GM12865 (cell line): ENCODE results near the gene GRM4.

Source experiments
- DNase-seq: peaks from one replicate; pipeline ENCODE4 v3.0.0; 2010; ENCODE audit warnings: low read depth
- H3K4me3 ChIP-seq: 2 replicates; pipeline ENCODE4 v1.5.1; 2011; ENCODE audit warnings: mild to moderate bottlenecking, low read depth, low read length, control low read depth
- CTCF ChIP-seq: IDR thresholded peaks from 2 replicates; pipeline ENCODE4 v1.5.1; 2011; ENCODE audit warnings: low read length, control low read depth, low read depth, inconsistent platforms; ENCODE audit not compliant: insufficient read depth; ENCODE audit errors: missing control alignments

Gene GRM4

GRCh38 chr6:34074064-34074742 lies 71.7 kb downstream of the GRM4 start:
- no peak for DNase-seq
- no peak overlapping the region for H3K4me3 ChIP-seq

GRCh38 chr6:34073540-34073939 lies 72.3 kb downstream of the GRM4 start:
- TF ChIP-seq CTCF, result no peak
- no peak for DNase-seq
- H3K4me3 ChIP-seq, result no peak overlapping the region

More at GRCh38 chr6:34074064-34074742, 71.7 kb downstream of the GRM4 start:
- TF ChIP-seq CTCF, result no peak

DNA sequence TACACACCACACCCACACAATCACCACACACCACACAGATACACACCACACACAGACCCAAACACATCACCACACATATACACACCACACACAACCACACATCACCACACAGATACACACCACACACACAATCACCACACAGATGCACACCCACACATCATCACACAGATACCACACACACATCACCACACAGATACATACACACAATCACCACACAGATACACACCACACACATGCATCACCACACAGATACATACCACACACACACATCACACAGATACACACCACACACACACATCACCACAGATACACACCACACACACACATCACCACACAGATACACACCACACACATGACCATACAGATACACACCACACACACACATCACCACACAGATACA lies 73.2 kb downstream of the GRM4 start:
- no peak for TF ChIP-seq CTCF
- H3K4me3 ChIP-seq, result no peak overlapping the region
- DNase-seq, result no peak

DNA sequence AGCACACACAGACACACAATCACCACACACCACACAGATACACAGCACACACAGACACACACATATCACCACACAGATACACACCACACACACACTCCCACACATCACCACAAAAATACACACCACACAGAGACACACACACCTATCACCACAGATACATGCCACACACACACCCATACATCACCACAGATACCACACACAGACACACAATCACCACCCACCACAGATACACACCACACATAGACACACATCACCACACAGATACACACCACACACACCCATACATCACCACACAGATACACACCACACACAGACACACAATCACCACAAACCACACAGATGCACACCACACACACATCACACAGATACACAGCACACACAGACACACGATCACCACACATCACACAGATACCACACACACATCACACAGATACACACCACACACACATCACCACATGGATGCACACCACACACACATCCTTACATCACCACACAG lies 74.0 kb downstream of the GRM4 start:
- TF ChIP-seq CTCF, result no peak
- no peak overlapping the region for H3K4me3 ChIP-seq
- DNase-seq, result no peak

- no peak overlapping the region for H3K4me3 ChIP-seq
- no peak for TF ChIP-seq CTCF
- no peak for DNase-seq
Measured at GRCh38 chr6:34071136-34071883, 74.6 kb downstream of the GRM4 start.

DNA sequence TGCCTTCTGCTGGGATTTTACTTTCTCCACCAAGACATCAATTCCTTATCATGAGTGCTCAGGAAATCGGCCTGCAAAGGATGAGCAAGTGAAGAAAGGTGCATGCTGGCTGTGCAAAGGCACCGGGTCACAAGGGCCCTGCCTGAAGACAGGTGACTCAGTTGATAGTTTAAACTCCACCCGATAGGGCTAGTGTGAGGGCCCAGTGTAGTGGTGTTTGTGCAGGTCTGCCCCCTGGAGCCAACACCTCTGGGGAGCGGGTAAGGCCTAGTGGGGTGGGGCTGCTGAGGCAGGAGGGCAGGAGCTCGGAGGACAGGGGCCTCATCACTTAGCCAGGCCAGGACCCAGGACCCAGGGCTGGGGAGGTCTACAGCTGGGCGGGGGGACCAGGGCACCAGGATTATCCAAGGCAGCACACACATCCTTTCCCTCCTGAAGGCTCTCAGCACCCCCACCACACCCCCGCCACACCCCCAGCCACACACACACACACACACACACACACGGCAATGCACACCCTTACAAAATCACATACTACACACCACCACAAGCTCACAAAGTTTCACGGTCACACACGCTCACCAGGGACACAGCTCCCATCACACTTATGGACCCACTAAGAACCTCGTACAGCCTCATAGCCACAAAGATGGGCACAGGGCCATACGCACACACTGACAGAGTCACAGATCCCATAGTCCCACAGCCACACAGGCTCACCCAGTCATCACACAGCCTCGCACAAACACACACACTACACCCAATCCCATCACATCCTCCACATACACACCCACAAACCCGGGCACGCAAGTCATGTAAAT lies 75.4 kb downstream of the GRM4 start:
- H3K4me3 ChIP-seq, result no peak overlapping the region
- no peak for TF ChIP-seq CTCF
- no peak for DNase-seq
